KMS-11 (cell line): ENCODE measurements around the gene GC.

Experiments
- H2AFZ ChIP-seq: fragments of 200-600 bp; sonication (generic); 2 replicates; pipeline ENCODE4 v1.6.1; 2016; ENCODE audit warnings: antibody characterized with exemption, mixed run types, low read depth
- H3K27ac ChIP-seq: fragments of 200-600 bp; sonication (generic); 2 replicates; pipeline ENCODE4 v1.6.1; 2016; ENCODE audit warnings: mild to moderate bottlenecking, mixed run types
- H3K27me3 ChIP-seq: fragments of 200-600 bp; sonication (generic); 2 replicates; pipeline ENCODE4 v1.6.1; 2017; ENCODE audit warnings: mild to moderate bottlenecking, low read depth, mixed run types, moderate library complexity; ENCODE audit not compliant: insufficient read depth
- H3K36me3 ChIP-seq: fragments of 200-600 bp; sonication (generic); 2 replicates; pipeline ENCODE4 v1.6.1; 2017; ENCODE audit warnings: mild to moderate bottlenecking, mixed run types; ENCODE audit not compliant: insufficient read depth
- H3K4me1 ChIP-seq: fragments of 200-600 bp; sonication (generic); 2 replicates; pipeline ENCODE4 v1.6.1; 2016; ENCODE audit warnings: mild to moderate bottlenecking, low read depth, mixed run types; ENCODE audit not compliant: poor library complexity, severe bottlenecking
- H3K4me2 ChIP-seq: fragments of 200-600 bp; sonication (generic); 2 replicates; pipeline ENCODE4 v1.7.0; 2016; ENCODE audit warnings: mild to moderate bottlenecking, mixed run types
- H3K4me3 ChIP-seq: fragments of 200-600 bp; sonication (generic); IDR thresholded peaks from 2 replicates; pipeline ENCODE4 v1.6.1; 2017; ENCODE audit warnings: low read depth, low read length, mixed read lengths; ENCODE audit not compliant: insufficient read depth
- H3K79me2 ChIP-seq: fragments of 200-600 bp; sonication (generic); 2 replicates; pipeline ENCODE4 v1.6.1; 2016; ENCODE audit warnings: low read depth, mixed run types; ENCODE audit not compliant: insufficient read depth
- H3K9ac ChIP-seq: fragments of 200-600 bp; sonication (generic); 2 replicates; pipeline ENCODE4 v1.6.1; 2016; ENCODE audit warnings: mild to moderate bottlenecking, mixed run types
- H4K20me1 ChIP-seq: fragments of 200-600 bp; sonication (generic); 2 replicates; pipeline ENCODE4 v1.6.1; 2016; ENCODE audit warnings: mild to moderate bottlenecking, mixed run types; ENCODE audit not compliant: insufficient read depth
- CTCF ChIP-seq: fragments of 200-600 bp; sonication (generic); conservative IDR thresholded peaks from 2 replicates; pipeline ENCODE4 v1.6.1; 2017; ENCODE audit warnings: low read depth, mild to moderate bottlenecking, antibody characterized with exemption, low read length, moderate library complexity, mixed read lengths

The GC gene

GRCh38 chr4:71783972-71784371, at the start of gene GC:
TSS of gene GC (minus strand) at chr4:71784079. CDS start at chr4:71784018, 61 bp downstream.
- no peak within 1 kb of the TSS for H2AFZ ChIP-seq
- H3K4me3 ChIP-seq: no peak within 1 kb of the TSS
- no peak for TF ChIP-seq CTCF
- H3K79me2 ChIP-seq: no peaks in the 10 kb centered on the region
- H3K9ac ChIP-seq: no peak within 1 kb of the TSS
- no peaks in the 10 kb centered on the region for H4K20me1 ChIP-seq
- H3K4me2 ChIP-seq: no peak within 1 kb of the TSS
- no peaks in the 10 kb centered on the region for H3K27me3 ChIP-seq
- no peak within 1 kb of the TSS for H3K27ac ChIP-seq
- no peaks in the 10 kb centered on the region for H3K36me3 ChIP-seq
- no peaks in the 10 kb centered on the region for H3K4me1 ChIP-seq

GRCh38 chr4:71833232-71833900, 49.5 kb upstream of the GC start:
- TF ChIP-seq CTCF: no peak
- no peak overlapping the region for H3K4me2 ChIP-seq
- no peaks in the 10 kb centered on the region for H4K20me1 ChIP-seq
- H3K27me3 ChIP-seq: no peaks in the 10 kb centered on the region
- H3K9ac ChIP-seq: no peak overlapping the region
- no peak overlapping the region for H3K27ac ChIP-seq
- no peaks in the 10 kb centered on the region for H3K36me3 ChIP-seq
- H3K4me1 ChIP-seq: no peaks in the 10 kb centered on the region
- H3K79me2 ChIP-seq: no peaks in the 10 kb centered on the region
- H2AFZ ChIP-seq: no peak overlapping the region
- no peak overlapping the region for H3K4me3 ChIP-seq

DNA sequence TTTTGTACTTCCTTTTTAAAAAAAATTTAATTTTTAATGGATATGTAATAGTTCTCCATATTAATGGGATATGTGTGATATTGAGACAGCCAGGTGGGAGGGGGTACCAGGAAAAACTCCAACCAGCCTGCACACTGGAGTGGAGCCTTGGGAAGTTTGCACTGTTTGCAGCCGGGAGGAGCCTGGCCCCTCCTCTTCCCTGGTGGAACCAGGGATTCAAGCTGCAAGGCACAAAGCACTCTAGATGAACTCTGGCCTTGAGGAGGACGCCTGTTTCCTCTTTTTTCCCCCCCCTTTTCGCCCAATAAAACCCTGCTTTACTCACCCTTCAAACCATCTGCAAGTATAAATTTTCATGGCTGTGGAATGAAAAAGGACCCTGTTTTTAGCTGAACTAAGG, 48.2 kb upstream of the GC start:
- no peaks in the 10 kb centered on the region for H3K79me2 ChIP-seq

GRCh38 chr4:71830497-71831190, 46.8 kb upstream of the GC start:
- no peak overlapping the region for H3K9ac ChIP-seq
- no peak overlapping the region for H3K4me3 ChIP-seq
- no peaks in the 10 kb centered on the region for H4K20me1 ChIP-seq
- H3K27ac ChIP-seq: no peak overlapping the region
- no peak overlapping the region for H2AFZ ChIP-seq
- H3K4me1 ChIP-seq: no peaks in the 10 kb centered on the region
- no peaks in the 10 kb centered on the region for H3K79me2 ChIP-seq
- H3K4me2 ChIP-seq: no peak overlapping the region
- no peaks in the 10 kb centered on the region for H3K36me3 ChIP-seq
- TF ChIP-seq CTCF: no peak
- H3K27me3 ChIP-seq: no peaks in the 10 kb centered on the region

More for the DNA sequence above, 48.2 kb upstream of the GC start:
- Histone ChIP-seq H3K9ac (no peak overlapping the region), H3K4me2 (no peak overlapping the region), H4K20me1 (no peaks in the 10 kb centered on the region), H3K4me1 (no peaks in the 10 kb centered on the region), H3K27me3 (no peaks in the 10 kb centered on the region), H3K4me3 (no peak overlapping the region), H2AFZ (no peak overlapping the region), H3K36me3 (no peaks in the 10 kb centered on the region), H3K27ac (no peak overlapping the region)
- no peak for TF ChIP-seq CTCF
